ENCODE measurements around the gene CACNA2D3.
"Not testable (repeated sequence)": the region's sequence is repeated elsewhere in the genome, so short reads cannot be mapped to it uniquely, and the experiment has no call there.

The CACNA2D3 gene

DNA sequence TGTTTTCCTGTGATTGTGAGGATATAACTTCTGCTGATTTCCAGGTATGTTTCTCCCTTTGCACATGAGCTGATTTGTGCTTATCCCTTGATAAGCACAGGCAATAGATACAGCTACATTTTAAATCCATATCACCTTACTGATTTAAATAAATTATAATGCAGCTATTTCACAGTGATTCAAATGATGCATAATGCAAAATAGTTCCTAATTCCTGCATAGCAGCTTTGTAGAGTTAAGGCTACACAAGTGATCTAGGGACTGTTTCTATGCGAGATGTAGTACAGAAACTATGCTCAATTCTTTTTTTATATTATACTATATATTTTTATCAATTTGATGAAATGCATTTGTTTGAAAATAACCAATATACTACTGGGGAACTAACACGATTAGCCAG is 471.3 kb downstream of the CACNA2D3 start:
- no peak for DNase-seq

DNA sequence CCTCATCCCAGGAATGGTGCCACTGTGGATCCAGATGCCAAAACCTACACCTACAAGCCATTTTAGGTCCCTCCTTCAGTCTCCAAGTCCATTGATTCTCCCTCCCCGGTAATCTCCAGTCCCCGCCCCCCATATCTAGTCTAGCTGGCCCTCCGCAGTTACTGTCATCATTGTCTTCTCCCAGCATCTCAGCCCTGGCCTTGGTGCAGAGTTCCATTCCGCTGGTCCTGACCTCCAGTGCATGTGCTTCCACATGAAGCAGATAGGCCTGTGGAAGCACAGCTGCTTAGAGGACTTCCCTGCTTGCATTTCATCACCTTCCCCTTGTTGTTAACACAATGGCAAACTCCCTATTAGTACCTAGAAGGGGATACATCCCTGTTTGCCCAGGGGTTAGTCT is 473.7 kb downstream of the CACNA2D3 start:
- DNase-seq, result no peak

DNA sequence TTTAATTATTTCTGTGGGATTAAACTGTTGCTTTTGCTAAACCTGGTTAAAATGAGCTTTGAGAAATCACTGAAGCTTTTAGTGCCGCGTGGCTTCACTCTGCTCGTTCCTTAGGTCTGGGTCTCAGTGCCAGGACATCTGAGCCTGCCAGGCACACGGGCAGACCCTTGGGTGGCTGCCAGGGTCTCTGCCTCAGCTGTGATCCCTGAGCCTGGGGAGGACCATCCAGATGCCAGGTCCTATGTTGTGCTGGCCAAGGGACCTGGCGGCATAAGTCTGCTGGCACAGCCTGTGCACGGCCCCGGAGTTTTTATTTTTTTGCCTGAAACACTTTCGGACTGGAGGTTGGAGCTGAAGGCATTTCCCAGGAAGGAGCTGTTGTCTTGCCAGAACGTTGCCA is 477.4 kb downstream of the CACNA2D3 start:
- DNase-seq, result no peak

DNA sequence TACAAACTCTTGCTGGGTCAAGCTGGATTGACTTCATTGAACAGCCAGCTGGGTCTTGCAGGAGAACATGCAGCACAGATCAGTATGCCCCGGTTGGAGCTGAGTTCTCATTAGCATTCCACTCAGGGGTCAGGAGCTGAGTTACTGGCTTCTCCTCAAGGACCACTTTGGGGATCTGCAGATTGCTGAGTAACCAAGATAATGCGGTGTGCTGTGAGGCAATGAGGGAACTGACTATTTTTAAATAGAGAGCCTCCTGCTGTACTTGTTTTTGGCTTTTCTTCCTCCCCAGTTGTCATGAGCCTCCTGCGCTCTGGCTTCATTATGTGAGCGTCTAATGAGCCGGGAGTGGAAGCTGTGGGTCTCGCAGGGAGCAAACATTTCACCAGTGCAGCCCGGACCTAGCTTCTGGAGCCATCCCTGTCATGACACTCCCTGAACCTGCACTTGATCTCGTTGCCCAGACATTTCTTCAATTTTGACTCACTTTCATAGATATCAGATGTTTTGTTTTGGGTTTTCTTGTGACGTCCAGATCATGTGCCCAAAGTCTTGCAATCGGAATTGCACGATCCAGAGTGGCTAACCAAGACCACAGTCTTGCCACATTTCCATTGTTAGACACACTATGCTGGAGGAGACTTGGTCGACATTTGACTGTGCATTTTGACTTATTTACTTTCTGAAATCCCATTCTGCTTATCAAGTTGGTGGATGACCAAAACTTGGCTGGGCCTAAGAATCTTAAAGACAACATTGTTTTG is 478.3 kb downstream of the CACNA2D3 start:
- no peak for DNase-seq

DNA sequence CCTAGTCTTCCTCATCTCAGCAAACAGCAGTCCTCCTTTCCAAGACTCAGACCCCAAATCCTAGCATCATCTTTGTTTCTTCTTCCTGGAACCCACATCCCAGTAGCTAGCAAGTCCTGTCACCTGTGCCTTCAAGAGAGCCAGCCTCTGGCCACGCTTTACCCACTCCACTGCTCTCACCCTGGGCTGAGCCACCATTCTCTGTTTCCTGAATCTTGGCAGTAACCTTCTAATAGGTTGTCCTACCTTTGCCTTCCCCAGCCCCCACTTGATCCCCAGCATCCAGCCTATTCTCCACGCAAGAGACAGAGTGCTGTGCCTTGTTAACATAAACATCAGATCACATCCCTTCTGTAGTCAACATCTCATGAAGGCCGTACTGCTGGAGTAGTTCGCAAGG is 482.1 kb downstream of the CACNA2D3 start:
- no peak for DNase-seq

DNA sequence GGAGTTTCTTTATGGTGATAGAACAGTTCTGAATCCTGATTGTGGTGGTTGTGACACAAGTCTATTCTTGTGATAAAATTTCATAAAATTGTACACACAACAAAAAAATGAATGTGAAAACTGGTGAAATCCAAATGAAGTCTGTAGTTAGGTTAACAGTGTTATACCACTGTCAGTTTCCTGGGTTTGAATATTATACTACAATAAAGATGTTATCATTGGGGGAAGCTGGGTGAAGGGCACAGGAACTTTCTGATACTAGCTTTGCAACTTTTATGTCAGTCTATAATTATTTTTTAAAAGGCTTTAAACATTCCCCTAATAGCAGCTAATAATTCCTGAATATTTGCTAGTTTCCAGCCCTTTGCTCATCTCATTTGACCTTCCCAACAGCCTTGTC is 485.7 kb downstream of the CACNA2D3 start:
- DNase-seq, result no peak

DNA sequence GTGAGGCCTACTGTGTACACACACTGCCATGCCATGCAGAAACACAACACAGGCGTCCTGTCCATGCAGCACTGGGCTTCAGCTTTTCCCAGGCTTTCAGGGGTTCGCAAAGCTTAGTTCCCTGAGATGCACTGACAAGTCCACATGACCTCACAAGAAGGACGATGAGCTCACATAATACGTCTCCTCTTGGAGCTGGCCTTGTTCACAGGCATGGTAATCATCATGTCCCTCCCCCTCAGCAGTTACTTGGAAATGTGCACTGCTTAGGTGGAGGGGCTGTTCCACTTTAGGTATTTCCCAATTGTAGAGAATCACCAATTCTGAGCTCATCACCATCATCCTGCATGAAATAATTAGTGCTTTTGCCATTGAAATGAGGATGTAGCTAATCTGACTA is 496.7 kb downstream of the CACNA2D3 start:
- DNase-seq, result no peak

DNA sequence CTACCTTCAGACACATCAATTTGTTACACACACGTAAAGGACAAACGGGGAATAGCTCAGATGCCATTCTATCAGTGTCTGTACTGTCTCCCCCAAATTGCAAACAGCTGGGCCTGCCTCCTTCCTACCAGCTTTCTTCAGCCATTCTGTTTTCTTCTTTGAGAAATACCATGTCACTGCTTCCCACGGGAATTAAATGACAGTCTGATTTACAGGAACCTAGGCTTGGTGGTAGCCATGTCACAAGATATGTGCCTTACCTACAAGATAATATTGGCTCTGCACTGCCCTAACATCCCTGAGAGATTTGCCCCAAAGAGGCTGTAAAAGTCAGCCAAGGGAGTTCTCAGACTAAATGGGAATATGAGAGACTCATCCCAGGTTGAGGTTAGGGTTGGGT is 497.2 kb downstream of the CACNA2D3 start:
- no peak for DNase-seq

DNA sequence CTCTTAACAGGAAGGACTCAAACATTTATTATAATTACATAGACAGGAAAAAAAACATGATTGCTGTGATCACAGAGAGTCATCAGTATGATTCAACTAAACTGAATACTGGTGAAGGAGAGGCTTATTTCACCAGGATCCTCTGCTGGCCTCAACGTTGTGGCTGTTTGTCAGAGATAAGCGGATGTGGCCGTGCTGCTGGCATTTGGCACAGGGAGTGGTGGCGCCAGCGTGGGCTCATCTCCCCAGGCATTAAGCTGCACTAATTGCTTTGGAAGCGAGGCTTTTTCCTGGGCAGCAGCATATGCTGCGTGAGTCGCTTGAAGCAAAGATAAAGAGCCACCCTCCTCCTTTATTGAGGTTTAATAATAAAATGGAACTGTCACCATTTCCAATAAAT is 498.8 kb downstream of the CACNA2D3 start:
- no peak for DNase-seq

DNA sequence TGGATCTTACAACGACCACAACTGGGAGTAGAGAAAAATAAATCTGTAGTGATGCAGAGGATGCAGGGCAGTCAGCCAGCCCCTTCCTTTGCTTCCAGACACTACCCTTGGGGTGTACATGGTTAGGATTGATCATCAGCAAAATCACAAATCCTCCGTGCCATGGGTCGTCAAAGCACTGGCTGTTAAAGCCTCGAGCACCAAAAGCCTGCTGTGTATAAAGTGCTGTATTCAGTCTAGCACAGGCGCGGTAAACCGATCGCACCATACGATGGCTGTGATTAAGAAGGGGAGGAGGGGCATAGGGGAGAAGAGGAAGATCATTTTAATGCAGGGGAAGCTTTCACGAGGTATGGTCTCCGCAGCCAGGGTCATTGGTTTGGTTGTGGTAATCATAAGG is 500.3 kb downstream of the CACNA2D3 start:
- no peak for DNase-seq

DNA sequence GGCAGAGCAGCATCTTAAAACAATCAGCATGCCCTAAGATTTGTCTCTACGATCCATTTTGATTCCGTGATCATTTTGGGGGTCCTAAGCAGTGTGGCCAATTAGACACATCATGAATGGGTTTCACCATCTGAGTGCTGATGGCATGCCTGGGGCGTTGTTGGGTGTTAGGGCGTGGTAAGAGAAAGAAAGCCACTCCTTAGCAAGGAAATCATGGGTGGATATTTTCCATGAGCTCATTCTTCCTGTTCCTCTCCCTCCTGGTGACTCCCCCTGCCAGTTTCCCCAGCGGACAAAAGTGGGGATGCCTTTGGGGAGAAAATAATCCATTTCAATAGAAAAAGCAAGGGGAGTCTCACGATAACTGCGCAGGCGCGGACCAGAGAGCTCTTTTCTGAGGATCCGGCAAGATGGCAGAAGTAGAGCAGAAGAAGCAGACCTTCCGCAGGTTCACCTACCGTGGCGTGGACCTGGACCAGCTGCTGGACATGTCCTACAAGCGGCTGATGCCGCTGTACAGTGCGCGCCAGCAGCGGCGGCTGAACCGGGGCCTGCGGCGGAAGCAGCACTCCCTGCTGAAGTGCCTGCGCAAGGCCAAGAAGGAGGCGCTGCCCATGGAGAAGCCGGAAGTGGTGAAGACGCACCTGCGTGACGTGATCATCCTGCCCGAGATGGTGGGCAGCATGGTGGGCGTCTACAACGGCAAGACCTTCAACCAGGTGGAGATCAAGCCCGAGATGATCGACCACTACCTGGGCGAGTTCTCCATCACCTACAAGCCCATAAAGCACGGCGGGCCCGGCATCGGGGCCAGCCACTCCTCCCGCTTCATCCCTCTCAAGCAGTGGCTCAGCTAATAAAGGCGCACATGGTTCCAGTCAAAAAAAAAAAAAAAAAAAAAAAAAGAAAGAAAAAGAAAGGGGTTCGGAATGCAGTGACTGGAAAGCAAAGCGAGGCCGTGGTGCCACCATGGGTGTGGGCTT is 503.7 kb downstream of the CACNA2D3 start:
- DNase-seq, result no peak

DNA sequence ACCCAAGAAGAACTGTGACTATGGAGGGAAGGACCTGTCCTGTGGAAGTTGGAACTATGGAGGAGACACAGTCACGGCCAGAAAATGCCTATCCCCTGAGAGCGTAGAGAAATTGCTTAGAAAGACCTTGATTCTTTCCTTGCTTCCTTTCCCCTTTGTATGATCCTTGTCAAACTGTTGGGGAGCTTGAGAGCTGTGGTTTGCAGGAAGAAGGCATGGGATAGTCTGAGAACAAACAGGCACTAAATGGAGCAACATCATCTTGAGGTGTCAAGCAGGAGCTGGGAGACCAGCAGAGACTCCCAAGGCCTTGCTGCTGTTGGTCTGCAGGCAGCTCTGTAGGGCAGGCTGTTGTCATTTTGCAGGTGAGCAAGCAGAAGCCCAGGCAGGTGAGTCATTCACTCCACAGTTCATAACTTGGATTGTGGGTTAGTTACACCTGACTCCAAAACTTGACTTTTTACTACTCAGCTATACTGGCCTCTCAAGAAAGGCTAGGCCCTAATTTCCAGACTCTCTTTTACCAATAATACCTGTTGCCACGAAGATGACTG is 506.6 kb downstream of the CACNA2D3 start:
- DNase-seq, result no peak

DNA sequence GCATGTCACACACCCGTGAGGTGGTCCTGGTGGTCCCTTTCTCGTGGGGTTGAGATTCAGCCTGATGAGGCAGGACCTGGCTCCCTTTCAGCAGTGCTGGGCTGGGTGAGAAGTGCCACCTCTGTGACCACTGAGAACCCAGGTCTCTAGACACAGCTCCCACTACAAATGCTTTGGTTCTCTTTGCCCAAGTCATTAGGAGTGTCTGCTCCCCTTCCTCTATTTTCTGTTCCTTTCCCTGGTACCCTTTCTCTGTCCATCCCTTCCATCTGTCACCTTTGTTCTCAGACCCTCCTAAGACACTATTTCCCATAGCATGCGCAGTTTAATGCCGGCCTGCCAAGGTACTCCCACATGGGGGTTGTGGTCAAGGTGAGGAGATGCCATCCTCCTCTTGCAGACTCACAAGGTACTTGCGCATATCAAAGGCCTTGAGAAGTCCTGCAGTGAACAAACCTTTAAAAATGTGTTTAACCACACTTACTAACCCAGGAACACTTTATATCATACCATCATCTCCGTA is 507.8 kb downstream of the CACNA2D3 start:
- DNase-seq, result no peak

DNA sequence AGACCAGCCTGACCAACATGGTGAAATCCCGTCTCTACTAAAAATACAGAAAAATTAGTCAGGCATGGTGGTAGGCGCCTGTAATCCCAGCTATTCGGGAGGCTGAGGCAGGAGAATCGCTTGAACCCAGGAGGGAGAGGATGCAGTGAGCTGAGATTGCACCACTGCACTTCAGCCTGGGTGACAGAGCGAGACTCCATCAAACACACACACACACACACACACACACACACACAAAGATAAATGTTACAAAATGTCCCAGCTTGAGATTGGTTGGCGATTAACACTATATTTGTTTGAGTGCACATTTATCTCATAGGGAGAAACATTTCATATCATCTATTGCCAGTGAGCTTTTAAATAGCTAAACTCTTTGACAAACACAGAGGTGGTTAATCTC is 508.6 kb downstream of the CACNA2D3 start:
- DNase-seq, result not testable (repeated sequence)

DNA sequence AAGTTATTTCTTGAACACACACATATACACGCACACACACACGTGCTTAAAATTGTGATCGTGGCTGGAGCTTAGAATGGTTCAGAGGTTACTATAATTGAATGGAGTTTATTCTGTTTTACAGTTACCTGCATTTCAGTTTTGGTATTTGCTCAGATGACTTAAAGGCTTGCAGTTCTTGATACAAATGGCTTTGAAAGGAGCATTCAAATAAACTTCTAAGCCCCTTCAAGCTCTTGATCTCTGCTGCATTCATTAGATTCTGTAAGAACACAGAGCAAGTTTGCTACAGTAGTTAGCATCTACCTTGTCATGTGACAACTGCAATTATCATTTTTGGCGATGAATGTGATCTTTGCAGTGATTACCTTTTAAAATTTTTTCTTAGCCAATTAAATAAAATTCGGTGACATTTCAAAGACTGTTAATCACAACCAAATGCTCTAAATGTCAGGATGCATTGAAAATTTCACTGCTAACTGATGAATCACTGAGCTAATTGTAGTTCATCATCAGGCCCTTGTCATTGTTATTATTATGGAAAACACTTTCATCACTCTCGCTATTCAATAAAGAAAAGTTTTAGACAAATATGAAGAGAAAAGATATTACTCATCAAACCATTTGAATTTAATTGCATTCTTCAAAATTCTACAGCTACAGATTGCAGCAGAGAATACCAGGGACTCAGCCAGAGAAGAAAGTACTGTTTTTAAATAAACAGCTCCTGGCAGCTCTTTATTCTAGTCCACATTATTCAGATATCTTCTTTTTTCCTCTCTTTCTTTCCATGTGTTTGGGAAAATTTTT is 509.4 kb downstream of the CACNA2D3 start:
- no peak for DNase-seq

DNA sequence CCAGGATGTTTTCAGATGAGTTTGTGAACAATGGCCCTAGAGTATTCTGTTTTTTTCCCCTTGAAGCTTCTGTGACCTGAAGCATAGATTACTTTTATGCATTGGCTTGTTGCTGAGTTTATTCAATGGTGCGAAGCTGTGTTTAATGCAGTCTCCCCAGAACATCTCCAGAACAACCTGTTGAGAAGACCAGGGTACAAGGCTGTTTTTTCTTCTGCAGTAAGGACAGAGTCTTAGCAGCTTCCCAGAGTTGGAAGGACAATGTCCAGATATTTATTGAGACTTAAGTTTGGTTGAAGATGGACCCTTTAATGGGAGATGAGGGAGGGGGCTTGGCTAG is 509.9 kb downstream of the CACNA2D3 start:
- DNase-seq, result no peak

DNA sequence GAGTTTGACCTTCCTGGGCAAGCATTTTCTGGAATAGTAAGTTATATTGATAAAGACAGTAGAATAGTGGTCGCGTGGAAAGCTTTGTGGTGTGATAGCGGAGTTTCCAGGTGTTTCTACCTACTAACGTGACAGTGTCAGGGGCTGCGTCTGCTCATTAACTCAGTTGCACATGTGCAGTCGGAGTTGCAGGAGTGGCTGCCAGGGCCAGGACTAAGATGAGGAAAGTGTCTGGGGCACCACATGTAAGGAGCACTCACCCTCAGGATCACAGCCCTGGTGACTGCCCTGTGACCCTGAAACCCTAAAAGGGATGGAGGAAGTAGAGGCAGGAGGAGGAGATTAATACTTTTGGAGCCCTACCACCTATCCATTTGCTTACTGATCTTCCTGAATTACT is 510.5 kb downstream of the CACNA2D3 start:
- DNase-seq, result no peak

DNA sequence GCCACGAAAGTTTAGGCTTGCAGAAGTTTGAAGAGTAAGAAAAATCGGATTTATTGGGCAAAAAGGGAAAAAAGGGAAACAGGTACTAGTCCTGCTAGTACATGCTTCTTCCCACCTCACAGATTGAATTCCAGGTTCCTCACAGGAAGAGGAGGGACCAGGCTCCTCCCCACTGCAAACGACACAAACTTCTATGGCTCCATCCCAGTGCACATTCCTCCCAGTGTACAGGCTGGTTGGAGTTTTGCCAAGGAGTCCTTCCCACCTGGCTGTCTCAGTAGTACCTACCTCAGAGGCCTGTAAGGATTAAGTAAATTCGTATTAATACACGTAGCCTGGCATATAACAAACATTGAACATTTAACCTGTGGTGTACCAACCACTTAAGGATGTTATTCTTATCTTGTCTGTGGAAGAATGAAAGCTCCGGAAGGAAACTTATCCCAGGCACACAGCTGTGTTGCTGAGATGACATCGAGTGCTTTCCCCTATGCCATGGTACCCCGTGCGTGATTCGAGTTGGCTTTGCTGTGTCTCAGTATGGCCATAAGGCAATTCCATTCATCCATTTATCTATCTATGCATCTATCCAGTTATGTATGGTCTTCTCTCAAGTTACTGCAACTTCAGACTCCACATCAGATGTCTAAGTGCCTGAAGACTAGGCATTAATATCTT is 511.2 kb downstream of the CACNA2D3 start:
- no peak for DNase-seq

DNA sequence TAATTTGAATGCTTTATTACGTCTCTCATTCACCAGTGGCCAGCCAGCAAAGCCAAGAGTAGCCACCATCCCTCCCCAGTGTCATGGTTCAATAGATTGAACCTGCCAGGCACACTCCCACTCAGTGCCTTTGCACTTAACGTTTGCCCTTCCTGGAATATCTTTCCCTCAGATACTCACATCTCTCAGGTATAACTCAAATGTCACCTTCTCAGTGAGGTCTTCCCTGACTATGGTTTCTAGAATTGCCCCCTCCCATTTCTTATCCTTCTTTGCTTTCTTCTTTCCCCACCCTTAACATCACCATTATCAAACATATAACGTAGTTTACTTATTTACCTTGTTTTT is 511.7 kb downstream of the CACNA2D3 start:
- DNase-seq, result no peak

DNA sequence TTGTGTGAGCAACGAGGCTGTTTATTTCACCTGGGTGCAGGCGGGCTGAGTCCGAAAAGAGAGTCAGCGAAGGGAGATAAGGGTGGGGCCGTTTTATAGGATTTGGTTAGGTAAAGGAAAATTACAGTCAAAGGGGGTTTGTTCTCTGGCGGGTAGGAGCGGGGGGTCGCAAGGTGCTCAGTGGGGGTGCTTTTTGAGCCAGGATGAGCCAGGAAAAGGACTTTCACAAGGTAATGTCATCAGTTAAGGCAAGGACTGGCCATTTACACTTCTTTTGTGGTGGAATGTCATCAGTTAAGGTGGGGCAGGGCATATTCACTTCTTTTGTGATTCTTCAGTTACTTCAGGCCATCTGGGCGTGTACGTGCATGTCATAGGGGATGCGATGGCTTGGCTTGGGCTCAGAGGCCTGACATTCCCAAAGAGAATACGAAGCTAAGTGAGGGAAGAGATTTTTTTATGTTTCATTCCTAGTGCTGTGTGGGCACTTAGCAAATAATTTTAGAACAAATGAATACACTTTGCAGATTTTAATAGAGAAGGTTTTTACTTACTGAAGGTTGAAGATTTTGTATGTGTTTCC is 517.5 kb downstream of the CACNA2D3 start:
- DNase-seq, result not testable (repeated sequence)

DNA sequence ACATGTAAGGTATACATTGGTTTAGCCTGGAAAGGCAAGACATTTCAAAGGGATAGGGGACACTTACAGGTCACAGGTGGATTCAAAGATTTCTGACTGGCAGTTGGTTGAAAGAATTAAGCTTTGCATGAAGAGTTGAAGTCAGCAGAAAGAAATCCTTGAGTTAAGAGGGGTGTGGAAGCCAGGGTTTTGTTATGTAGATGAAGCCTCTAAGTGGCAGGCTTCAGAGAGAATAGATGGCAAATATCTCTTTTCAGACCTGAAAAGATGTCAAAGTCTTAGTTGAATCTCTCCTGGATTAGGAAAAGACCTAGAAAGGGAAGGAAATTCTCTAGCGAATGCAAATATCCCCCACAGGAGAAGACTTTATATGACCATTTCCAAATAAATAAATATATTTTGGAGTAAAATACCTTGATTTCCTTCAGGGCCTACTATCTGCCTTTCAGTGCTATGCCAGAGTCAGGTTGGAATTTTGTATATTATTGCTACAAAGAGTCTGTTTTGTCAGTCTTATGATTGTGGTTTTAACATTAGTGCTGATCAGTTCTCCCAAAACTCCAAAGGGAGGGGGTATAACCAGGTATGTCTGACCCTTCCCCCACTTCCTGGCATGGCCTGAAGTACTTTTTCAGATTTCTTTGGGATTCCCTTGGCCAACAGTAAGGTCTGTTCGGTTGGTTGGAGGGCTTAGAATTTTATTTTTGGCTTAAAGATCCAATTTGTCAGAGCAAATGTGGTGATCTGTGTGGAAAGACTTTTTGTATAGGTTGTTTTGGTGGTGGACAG is 519.1 kb downstream of the CACNA2D3 start:
- no peak for DNase-seq

Data from CD4-positive, alpha-beta T cell treated with Interleukin-10 for 1 hour (primary cell).